HG03103 (cell line): ENCODE results near the gene RALBP1.

ENCODE experiments used
- ATAC-seq: cut with Tn5 transposase; IDR thresholded peaks from one replicate; pipeline ENCODE4 v1.9.1; 2021; ENCODE audit warnings: low read depth; ENCODE audit not compliant: unreplicated experiment

The RALBP1 gene

GRCh38 chr18:9506046-9506792 lies 30.9 kb downstream of the RALBP1 start:
- no peak for ATAC-seq

DNA sequence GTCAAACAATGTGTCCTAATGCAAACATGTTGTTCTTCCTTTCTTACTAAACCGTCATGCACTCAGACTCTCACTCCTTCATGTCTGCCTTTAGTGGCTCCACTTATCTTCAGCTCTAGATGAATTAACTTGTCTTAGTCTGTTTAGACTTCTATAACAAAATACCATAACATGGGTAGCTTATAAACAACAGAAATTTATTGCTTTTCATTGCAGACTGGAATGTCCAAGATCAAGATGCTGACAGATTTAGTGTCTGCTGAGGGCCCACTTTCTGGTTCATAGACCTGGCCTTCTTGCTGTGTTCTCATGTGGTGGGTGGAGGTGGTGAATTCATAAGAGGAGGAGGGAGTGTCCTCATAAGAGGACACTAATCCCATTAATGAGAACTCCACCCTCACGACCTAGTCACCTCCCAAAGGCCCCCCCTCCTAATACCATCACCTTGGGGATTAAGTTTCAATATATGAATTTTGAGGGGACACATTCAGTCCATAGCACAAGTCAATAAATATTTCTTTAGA lies 32.3 kb downstream of the RALBP1 start:
- ATAC-seq: no peak

DNA sequence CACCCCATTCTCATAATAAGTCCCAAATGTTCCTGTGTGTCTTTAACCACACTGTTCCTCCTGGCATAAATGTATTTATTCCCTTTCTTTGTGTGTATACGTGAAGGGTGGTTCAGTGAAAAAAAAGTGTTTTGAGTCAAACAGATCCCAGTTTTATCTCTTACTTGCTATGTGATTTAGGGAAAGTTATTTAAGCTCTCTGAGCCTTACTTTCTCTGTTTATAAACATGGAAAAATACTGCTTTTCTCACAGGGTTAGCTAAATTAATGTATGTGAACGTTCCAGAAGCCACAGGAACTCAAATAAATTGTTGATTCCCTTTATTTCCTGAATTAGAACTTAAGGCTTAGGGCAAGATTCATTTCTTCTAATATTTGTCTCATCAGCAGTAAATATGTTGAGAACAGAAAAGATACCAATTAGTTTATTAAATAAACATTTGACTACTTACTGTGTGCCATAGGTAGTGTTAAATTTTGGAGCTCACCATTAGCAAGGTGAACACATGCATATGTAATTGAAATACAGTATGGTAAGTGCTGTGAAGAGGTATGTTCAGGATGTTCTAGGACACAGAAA lies 33.2 kb downstream of the RALBP1 start:
- ATAC-seq: no peak

- no peak for ATAC-seq
Observed at GRCh38 chr18:9513971-9514512, 38.7 kb downstream of the RALBP1 start.

DNA sequence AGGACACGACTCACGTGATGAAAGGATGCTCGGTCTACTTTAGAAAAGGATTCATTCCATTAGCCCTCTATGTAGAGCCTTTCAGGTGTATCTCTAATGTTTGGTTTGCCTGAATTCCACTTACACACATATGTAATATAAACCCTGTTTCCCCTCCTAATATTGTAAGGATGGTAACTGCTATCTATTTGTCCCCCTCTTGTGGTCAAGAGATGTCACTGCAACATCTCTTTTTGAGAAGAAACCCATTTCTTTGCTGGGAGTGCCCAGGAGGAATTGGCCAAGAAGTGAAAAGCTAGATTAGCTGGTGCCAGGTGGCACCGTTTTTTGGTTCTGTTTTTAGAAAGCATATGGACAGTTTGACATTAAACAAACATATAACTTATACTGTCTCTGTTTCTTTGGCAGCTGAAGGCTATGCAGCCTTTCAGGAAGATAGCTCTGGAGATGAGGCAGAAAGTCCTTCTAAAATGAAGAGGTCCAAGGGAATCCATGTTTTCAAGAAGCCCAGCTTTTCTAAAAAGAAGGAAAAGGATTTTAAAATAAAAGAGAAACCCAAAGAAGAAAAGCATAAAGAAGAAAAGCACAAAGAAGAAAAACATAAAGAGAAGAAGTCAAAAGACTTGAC lies 41.2 kb downstream of the RALBP1 start:
- no peak for ATAC-seq

DNA sequence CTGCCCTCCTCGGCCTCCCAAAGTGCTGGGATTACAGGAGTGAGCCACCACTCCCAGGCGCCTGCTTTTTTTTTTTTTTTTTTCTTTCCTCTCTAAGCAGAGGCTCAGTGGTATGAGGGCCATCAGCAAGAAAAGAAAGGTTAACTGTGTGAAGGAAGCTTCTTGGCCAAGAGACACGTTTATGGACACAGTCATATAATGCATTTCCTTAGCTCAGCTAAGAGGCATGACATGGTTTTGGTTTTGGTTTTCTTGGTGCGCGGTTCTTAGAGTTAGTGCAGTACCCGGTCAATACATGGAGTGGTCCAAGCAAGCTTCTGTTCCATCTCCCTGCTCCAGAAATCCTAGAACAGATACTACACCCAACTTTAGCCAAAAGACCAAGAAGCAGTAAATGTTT lies 42.6 kb downstream of the RALBP1 start:
- ATAC-seq: no peak

DNA sequence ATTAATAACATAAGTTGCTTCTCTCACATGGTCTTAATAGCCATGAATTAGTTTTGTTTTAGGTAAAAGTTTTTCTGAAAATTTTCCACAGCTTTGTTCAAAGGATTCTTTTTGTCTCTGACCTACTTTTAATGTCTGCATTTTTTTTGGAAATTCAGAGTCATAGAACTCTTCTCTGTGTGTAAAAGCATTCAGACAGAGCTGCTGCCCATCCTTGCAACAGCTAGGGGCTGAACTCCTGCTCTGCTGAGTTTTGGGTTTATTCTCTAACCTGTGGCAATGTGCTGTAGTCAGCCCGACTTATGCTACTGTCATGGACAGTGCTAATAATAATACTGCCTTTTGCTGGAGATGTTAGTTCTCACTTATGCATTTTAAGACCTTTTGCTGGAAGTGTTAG lies 44.1 kb downstream of the RALBP1 start:
- ATAC-seq: no peak

GRCh38 chr18:9520666-9521065 lies 45.4 kb downstream of the RALBP1 start:
- no peak for ATAC-seq

DNA sequence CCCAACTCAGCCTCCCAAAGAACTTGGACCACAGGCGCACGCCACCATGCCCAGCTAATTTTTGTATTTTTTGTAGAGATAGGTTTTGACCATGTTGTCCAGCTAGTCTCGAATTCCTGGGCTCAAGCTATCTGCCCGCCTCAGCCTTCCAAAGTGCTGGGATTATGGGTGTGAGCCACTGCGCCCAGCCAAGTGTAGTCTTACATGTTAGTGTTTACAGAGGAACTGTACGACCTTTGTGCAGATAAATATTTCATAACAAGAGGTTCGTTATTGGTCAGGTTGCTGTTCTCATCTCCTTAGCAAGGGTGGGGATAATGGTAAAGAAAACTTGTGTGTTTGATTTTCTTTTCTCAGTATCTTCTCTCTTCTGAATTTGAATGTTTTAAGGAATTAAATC lies 46.5 kb downstream of the RALBP1 start:
- no peak for ATAC-seq

DNA sequence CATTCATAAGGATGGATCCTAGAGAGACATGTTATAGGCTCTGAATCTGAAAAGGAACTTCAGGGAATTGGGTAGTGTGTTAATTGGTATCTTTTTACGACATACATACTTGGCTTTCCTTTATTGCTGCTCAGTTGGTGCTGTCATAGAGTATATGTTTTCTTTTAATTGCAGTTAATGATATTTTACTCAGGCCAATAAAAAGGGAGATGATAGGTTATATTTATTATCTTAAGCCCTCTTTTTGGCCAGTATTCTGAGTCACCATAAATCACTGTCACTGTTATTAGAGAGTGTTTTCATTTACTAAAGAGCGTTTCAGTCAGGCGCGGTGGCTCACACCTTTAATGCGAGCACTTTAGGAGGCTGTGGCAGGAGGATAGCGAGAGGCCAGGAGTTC lies 47.6 kb downstream of the RALBP1 start:
- ATAC-seq: no peak

- no peak for ATAC-seq
Observed at GRCh38 chr18:9526458-9526857, 51.1 kb downstream of the RALBP1 start.

DNA sequence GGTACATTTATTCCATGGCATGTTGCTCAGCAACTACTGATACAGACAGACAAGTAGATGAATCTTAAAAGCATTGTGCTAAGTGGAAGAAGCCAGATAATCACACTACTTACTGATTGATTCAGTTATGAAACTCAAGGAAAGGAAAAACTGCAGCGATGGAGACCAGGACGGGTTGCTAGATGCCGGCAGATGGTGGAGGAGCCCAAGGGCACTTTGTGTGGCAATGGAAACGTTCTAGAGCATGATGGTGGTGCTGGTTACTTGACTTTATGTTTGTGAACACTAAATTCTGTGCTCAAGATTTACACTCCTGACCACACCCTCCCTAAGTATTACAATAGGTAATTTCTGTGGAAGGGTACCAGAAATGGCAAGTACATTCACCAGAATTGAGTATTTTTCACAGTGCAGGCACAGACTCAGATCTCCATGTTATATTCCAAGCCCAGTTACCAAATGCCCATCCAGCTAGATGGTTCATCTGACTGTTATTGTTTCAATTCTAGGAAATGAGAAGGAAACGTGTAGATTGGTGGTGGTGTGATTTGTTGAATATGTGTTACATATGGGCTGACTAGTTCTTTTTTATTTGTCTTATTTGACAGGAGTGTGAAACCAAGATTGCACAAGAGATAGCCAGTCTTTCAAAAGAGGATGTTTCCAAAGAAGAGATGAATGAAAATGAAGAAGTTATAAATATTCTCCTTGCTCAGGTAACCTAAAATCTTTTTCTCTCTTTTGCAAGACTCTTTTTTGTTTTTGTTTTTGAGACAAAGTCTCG lies 55.1 kb downstream of the RALBP1 start:
- no peak for ATAC-seq

DNA sequence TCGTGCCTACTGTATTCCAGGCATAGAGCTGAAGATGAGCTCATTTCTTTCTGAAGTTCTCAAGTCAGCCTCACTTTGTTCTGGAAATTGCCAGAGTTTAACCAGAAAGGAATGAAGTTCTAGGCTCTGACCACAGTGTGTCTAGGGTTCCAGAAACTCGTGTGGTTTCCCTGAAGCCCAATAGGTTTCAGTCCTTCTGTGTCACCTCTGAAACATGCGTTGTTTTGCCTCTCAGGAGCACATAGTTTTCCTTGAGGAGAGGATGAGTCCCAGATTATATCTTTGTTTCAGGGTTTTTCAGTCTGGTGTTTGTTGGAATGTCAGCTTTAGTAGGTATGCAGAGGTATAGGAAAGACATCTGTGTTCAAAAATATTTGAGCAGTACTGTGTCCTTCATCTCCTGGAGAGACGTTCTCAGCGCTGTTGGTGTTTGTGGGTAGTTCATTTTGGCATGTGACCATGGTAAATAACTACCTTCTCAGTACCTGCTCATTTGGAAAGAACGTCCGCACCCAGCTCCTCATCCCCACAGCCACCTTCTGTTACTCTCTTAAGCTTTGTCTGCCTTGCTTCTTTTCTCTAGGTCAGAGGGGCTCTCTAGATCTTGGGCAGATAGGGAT lies 56.6 kb downstream of the RALBP1 start:
- no peak for ATAC-seq

DNA sequence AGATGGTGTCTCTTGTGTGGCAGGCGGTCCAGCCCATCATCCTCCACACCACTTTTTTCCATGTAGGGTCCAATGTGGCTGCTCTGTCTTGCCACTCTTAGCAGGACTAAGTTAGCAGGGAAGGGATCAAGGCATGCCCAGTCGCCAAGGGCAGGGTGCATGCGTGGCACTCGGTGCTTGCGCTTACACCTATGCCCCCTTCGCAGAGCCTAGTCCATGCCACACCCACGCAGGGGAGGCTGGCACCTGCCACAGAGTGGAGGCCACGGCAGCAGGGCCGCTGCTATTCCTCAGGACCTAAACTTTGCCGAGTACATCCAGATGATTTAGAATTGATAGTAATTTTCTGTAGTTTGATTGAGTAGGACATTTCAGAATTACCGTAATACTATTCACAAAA lies 59.5 kb downstream of the RALBP1 start:
- no peak for ATAC-seq

DNA sequence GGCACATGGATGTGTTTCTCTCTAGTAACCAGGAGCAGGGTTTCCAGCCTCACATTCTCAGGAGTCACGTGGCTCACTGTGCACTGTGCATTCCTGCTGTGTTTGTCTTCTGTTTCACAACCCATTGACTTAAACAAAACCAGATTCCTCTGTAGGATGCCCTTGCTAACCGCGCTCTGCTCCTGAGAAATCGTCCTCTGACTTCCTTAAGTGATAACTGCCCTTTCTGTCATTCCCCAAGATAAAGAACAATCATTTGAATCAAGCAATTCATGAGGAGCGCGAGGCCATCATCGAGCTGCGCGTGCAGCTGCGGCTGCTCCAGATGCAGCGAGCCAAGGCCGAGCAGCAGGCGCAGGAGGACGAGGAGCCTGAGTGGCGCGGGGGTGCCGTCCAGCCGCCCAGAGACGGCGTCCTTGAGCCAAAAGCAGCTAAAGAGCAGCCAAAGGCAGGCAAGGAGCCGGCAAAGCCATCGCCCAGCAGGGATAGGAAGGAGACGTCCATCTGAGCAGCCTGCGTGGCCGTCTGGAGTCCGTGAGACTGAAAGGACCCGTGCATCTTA lies 60.2 kb downstream of the RALBP1 start:
- no peak for ATAC-seq

- no peak for ATAC-seq
Observed at GRCh38 chr18:9536354-9537152, 61.2 kb downstream of the RALBP1 start.

DNA sequence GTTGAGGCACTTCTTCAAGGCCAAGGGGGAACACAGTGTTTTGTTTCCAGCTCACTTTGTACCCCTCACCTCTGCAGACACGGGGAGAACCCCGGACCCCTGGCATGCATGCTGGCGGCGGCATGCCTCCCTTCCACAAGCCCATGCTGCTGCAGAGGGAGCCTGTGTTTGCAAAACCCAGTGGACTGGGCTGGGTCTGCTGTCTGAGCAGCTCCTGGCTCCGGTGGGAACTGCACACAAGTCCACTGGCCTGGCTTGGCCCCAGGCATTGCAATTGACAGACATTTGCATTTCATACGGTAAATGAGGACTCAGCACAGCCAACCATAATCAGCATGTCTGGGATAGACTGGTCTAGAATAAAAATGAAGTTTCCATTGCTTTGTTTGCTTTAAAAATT lies 62.4 kb downstream of the RALBP1 start:
- ATAC-seq: no peak

DNA sequence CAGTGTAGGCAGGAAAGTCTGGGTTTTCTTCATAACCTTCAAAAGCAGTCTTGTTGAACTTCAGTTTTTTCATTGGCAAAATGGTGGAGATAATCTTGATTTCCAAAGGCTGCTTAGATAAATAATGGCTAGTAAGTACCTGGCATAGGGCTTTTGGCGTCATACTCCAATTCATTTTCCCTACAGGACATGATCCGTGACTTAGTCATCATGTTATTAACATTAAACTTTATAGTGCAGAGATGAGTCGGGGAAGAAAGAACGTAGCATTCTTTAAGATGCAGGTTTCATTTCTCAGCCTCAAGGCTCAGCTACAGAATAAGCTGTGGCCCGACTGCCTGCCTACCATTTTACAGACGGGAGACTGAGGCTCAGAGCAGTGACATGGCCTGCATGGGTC lies 64.0 kb downstream of the RALBP1 start:
- no peak for ATAC-seq

GRCh38 chr18:9539938-9540337 lies 64.6 kb downstream of the RALBP1 start:
- ATAC-seq: no peak
